Adipose tissue (tissue), 3 donors: ENCODE results near the gene CIB1. TPM values are rescaled to one million over a fixed set of nuclear protein-coding genes. Genes with fewer than 3 reads are reported as not detected.
A peak's percentile ranks its signal among the peaks of the same experiment; 100 is the strongest.
"Not testable (repeated sequence)": the region's sequence is repeated elsewhere in the genome, so short reads cannot be mapped to it uniquely, and the experiment has no call there.

Source experiments
- H3K27ac ChIP-seq: one replicate; pipeline ENCODE4 v1.5.1; 2013; ENCODE audit warnings: low read depth, low read length
- WGBS, 3 donors: extraction: QIAGEN DNeasy Blood & Tissue Kit; methylation state at CpG; one replicate each; pipeline ENCODE4 v1.1.7; 2013; 5-methylcytosine and 5-hydroxymethylcytosine counted together
- polyA plus RNA-seq, 3 donors: library from polyadenylated mRNA; stranded (reverse); fragments of 200-250 nt; gene quantifications; one replicate each; pipeline ENCODE4 v1.2.3, GENCODE V29; 2013
- donor health status: healthy with polysubstance abuse.
- donor health status: Bipolar disorder and iron deficiency.
- donor health status: healthy.

The CIB1 gene
- 100 to 1,000 TPM; 105 to 188 (median 112) TPM for polyA plus RNA-seq

DNA sequence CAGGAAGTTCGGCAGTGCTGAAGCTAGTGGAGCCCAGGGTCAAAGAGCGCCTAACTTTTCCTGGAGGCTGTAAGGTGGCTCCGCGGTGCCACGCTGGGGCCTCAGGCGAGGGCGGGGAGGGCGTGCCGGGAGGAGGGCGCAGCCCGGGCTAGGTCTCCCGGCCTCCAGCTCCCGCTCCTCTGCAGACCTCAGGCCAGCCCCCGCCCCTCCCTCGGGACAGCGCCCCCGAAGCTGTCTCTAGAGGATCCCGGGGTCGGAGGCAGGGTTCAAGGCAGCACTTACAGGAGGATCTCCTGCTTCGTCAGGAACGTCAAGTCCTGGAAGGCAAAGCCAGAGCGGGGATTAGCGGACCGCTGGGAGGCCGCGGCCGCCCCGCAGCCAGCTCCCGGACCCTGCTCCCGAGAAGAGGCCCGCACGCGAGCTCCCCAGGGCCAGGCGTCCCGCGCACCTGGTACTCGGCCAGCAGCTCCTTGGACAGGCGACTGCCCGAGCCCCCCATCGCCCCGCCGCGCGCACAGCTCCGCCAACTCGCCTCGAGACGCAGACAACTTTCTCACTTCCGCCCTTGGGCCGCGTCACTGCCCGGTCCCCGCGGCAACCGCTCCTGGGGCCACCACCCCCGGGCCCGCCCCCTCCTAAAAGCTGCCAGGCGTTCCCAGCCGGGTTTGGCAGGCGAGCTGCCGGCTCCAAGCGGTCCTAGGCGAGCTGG, at the start of gene CIB1:
TSS of gene CIB1 (minus strand) at position 555 of the 709 bp plus-strand sequence. CDS start at position 499, 56 bp downstream.
- H3K27ac ChIP-seq: peak within 1 kb of the TSS; percentile 30
- WGBS, 3 donors: 0 to 1% (median 1%) methylated on average over 42 to 63 of the region's 63 CpGs

- not testable (repeated sequence) for H3K27ac ChIP-seq
- 17 to 76% (median 71%) methylated on average over 6 of the region's 6 CpGs for WGBS, 3 donors
Measured at GRCh38 chr15:90281637-90282036, 47.9 kb upstream of the CIB1 start.

DNA sequence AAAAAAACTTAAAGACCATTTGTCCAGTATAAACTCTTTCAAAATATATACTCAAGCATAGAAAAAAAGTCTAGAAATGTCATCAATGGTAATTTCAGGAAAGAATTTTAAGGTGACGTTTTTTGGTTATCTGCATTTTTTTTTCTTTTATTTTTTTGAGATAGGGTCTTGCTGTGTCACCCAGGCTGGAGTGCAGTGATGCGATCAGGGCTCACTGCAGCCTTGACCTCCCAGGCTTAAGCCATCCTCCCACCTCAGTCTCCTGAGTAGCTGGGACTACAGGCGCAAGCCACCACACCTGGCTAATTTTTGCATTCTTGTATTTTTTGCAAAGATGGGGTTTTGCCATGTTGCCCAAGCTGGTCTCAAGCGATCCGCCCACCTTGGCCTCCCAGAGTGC, 47.0 kb upstream of the CIB1 start:
- H3K27ac ChIP-seq: not testable (repeated sequence)
- WGBS, 3 donors: 92 to 94% (median 93%) methylated on average over 5 of the region's 5 CpGs

DNA sequence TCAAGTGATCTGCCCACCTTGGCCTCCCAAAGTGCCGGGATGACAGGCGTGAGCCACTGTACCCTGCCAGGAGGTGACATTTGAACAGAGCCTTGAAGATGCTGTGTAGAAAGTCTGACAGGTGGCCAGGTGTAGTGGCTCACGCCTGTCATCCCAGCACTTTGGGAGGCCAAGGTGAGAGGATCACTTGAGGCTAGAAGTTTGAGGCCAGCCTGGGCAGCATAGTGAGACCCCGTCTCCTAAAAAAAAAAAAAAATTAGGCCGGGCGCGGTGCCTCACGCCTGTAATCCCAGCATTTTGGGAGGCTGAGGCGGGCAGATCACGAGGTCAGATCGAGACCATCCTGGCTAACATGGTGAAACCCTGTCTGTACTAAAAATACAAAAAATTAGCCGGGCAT, 44.7 kb upstream of the CIB1 start:
- 95 to 99% (median 97%) methylated on average over 12 of the region's 12 CpGs for WGBS, 3 donors
- H3K27ac ChIP-seq: not testable (repeated sequence)

DNA sequence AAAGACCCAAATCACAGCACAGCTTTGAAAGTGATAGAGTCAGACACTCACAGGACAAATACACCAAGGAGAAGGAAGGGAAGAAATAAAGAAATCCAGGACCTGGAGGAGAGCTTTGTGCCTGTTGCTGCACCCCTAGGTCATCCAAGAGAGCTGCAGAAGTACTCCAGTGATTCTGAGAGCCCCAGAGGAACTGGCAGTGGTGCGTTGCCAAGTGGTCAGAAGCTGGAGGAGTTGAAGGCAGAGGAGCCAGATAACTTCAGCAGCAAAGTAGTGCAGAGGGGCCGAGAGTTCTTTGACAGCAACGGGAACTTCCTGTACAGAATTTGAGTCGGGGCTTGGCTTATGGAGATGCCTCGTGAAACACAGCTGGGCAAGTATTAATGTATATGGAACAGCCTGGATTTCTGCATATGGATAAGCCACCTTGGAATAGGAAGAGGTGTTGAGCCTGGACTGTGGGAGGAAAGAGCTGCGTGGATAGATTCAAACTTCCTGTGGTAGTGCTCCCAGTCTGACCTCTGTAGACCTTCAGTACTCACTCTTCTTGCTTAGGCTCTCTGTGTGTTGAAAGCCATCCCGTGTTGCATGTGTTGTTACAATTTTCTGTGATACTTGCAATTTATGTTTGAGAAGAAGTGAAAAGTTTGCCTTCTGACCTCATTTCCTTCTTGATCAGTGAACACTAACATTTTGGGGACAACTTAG, 37.9 kb upstream of the CIB1 start:
- 55 to 72% (median 67%) methylated on average over 7 of the region's 7 CpGs for WGBS, 3 donors
- H3K27ac ChIP-seq: no peak overlapping the region

GRCh38 chr15:90270502-90271150, 36.9 kb upstream of the CIB1 start:
- 83 to 92% (median 91%) methylated on average over 10 of the region's 10 CpGs for WGBS, 3 donors
- H3K27ac ChIP-seq: no peak overlapping the region

DNA sequence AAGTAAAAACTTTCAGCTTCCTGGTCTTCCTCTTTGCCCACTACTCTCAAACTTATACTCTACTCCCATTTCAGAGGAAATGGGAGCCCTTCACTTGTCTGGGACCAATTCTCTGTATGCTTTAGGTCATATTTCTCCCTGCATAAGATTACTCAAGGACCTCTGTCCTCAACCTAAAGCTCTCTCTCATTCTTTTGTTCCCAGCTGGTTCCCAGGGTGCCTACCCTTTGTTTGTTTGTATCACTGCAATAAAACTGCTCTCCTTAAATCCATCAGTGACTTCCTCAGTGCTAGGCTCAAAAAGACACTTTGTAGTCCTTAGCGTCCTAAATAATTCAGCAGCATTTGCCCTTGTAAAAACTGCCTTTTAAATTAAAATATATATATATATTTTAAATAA, 34.7 kb upstream of the CIB1 start:
- 45 to 72% (median 58%) methylated on average over 1 of the region's 1 CpG for WGBS, 3 donors
- H3K27ac ChIP-seq: no peak overlapping the region

- WGBS, 3 donors: 10 to 16% (median 14%) methylated on average over 15 of the region's 15 CpGs
- peak overlapping the region; percentile 79 for H3K27ac ChIP-seq
Measured at GRCh38 chr15:90266485-90266884, 32.7 kb upstream of the CIB1 start.

DNA sequence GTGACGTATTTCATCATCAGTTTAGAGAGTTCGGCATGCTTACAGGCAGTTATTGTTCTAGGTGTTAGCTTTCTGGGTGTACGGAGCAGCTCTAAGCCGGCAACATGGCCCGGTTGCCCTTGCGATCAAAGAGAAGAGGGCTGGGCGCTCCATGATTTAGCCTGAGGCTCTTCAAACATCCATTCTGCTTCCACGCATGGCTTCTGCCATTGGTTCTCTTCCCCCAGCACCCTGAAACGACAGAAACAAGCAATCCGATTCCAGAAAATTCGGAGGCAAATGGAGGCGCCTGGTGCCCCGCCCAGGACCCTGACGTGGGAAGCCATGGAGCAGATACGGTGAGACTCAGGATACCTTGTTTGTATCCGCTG, 32.3 kb upstream of the CIB1 start:
- 0 to 1% (median 0%) methylated on average over 16 of the region's 16 CpGs for WGBS, 3 donors

DNA sequence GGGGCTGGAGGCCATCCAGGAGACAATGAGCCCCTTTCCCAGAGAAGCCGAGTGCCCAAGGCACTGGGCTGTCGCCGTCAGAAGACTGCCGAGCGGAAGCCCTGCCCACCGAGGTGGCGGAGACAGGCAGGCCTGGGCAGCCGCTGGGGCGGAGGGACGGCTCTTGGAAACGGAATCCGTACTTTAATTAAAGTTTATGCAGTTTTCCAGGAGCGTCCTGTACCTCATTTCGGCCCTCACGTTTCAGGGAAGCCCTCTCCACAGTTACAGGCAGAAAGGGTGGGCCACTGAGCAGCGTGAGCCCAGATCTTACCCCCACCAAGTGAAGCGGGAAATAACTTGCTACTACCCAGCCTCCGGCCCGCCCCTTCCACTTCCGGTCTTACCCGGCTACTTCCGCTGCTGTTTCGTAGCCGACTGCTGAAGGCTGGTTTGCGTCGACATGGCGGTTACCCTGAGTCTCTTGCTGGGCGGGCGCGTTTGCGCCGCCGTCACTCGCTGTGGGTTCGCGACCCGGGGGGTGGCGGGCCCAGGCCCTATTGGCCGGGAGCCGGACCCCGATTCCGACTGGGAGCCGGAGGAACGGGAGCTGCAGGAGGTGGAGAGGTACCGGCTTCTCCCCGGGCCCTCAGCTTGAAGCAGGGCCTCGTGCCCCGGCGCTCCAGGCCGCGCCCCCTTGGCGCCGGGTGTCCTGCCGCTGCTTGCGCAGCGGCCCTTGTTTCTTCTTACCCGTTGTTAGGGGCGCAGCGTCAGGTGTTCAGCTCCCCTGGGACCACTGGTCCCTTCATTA, 31.7 kb upstream of the CIB1 start, which contains the start of gene NGRN:
TSS of gene NGRN (plus strand) at position 402 of the 790 bp plus-strand sequence. CDS start at position 443, 41 bp downstream.
- H3K27ac ChIP-seq: peak within 1 kb of the TSS; percentile 82
- WGBS, 3 donors: 0% methylated on average over 59 of the region's 59 CpGs

More for the DNA sequence above, 32.3 kb upstream of the CIB1 start:
- H3K27ac ChIP-seq: peak overlapping the region; percentile 79

- 22 to 50% (median 26%) methylated on average over 4 of the region's 4 CpGs for WGBS, 3 donors
- no peak overlapping the region for H3K27ac ChIP-seq
Measured at GRCh38 chr15:90264671-90265070, 30.9 kb upstream of the CIB1 start.

GRCh38 chr15:90262426-90262825, 28.7 kb upstream of the CIB1 start:
- no peak overlapping the region for H3K27ac ChIP-seq
- 72 to 86% (median 76%) methylated on average over 5 of the region's 5 CpGs for WGBS, 3 donors

DNA sequence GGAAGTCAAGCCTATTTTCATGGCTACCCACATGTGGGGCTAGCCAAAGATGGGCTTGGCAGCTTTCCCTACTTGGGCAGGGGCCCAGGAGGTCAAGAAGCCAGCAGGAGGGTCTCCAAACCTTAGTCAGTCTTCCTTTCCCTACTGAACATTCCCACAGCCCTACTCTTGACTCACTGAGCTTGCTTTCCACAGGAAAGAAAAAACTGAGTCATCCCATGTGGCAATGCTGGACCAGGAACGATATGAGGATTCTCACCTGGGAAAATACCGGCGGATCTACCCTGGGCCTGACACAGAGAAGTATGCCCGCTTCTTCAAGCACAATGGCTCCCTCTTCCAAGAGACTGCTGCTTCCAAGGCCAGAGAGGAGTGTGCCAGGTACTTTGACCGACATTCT, 28.1 kb upstream of the CIB1 start:
- no peak overlapping the region for H3K27ac ChIP-seq
- WGBS, 3 donors: 77 to 89% (median 85%) methylated on average over 5 of the region's 5 CpGs

- 63 to 77% (median 75%) methylated on average over 3 to 6 of the region's 6 CpGs for WGBS, 3 donors
Measured at GRCh38 chr15:90260731-90261130, 27.0 kb upstream of the CIB1 start.

GRCh38 chr15:90259524-90259923, 25.8 kb upstream of the CIB1 start:
- 83 to 92% (median 90%) methylated on average over 5 of the region's 5 CpGs for WGBS, 3 donors
- no peak overlapping the region for H3K27ac ChIP-seq

More at GRCh38 chr15:90260731-90261130, 27.0 kb upstream of the CIB1 start:
- H3K27ac ChIP-seq: not testable (repeated sequence)

DNA sequence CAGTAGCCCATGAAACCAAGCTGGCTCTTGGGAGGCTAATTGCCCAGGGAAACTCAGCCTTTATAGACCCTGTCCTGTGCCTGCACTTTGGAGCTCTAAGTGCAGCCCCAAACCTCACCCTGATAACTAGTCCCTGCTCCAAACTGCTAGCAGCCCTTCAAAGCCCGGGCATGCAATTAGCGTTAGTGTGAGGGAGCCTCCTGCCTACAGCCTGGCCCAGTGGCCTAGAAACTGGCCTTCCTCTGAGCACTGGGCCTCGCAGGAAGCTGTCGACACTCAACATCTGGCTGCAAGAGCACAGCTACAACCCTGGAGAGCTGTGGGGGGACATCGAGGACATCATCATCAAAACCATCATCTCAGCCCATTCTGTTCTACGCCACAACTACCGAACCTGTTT, 24.0 kb upstream of the CIB1 start:
- H3K27ac ChIP-seq: no peak overlapping the region
- 80 to 90% (median 81%) methylated on average over 7 of the region's 7 CpGs for WGBS, 3 donors

DNA sequence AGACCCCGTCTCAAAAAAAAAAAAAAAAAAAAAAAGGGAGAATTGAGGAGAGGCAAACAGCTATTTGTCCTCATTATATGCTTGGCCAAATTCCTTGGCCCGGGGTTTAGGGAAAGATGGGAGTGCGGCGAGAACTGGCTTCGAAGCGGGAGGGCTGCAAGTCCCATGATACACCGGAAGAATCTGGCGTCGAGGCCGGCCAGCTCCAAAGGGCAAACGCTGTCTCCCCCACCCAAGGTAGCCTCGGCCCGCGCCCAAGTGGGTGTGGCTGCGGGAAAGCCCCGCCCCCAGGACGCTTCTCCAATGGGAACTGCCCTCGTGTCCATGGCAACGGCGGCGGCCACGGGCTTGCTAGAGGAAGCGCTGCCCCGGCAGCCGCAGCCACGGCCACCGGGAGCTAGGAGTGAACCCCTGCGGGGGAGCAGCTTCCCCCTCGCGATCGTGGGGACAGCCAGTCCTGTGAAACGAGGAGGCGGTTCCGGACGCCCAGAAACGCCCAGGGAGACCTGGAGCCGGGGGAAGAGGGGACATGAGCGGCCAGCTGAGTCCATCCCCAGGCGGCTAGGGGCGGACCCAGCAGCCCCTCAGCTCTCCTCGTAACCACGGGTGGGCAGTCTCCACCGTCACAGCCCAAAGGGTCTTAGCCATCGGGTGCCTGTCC, 15.6 kb upstream of the CIB1 start, which contains the start of gene TTLL13:
TSS of gene TTLL13 (plus strand) at position 354 of the 661 bp plus-strand sequence. CDS start 1,075 bp downstream, outside the sequence.
- H3K27ac ChIP-seq: peak within 1 kb of the TSS; percentile 19

DNA sequence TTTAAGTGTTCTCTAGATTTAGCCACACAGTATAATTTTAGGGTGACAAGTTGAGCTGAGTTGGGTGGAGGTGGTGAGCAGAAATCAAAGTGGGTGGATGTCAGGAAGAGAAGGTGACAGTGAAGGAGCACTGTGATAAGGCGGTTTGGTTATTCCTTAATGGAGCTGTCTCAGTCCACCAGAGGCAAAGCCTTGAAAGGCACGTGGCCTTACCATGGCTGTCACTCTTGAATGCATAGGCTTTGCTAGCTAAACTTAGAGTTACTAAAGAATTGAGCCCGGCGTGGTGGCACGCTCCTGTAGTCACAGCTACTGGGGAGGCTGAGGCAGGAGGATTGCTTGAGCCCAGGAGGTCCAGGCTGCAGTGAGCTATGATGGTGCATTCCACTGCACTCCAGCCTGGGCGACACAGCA, 15.1 kb upstream of the CIB1 start:
- WGBS, 3 donors: 71 to 75% (median 74%) methylated on average over 6 of the region's 6 CpGs
- no peak overlapping the region for H3K27ac ChIP-seq

More for the DNA sequence above, 15.6 kb upstream of the CIB1 start, which contains the start of gene TTLL13:
- 0 to 2% (median 1%) methylated on average over 34 to 44 of the region's 44 CpGs for WGBS, 3 donors
